ENCODE data around the gene PEX7. TPM values are rescaled to one million over a fixed set of nuclear protein-coding genes. Genes with fewer than 3 reads are reported as not detected.
"Not testable (repeated sequence)": the region's sequence is repeated elsewhere in the genome, so short reads cannot be mapped to it uniquely, and the experiment has no call there.

The PEX7 gene
- polyA plus RNA-seq, 3 donors from 2014 or later: 2.2 to 3.9 (median 2.9) TPM

DNA sequence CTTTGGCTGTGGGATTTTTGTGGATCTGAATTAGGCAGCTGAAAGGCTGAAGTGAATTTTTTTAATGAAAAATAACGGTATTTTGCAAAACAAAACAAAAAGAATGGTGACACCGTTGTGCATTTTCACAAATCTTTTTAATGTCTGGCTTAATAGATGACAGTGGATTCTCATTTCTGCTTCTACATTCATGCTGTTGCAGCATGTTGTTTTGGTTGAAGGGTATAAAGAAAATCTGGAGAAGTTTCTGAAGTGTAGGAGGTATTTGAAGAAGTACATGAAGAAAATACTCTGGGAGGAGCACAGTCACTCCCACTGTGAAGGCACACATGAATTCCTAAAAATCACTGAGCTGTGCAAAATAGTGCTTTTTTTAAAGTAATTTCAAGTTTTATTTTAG, 27.0 kb upstream of the PEX7 start:
- H3K4me1 Mint-ChIP-seq: peaks cover 15 to 19% of the 10 kb centered on the region in 2 donors

DNA sequence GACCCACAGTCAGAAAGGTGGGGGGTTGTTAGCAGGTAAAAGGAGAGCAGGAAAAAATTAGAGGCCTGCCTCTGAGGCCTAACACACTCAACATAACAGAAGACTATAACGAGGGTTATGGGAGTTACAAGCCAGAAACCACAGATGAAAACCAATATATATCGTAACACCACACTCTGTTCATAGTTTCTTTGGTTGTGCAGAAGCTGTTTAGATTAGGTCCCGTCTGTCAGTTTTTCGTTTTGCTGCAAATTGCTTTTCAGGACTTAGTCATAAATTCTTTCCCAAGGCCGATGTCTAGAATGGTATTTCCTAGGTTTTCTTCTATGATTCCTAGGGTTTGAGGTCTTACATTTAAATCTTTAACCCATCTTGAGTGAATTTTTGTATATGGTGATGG, 26.4 kb upstream of the PEX7 start:
- H3K27me3 Mint-ChIP-seq (ENCODE audit: low read depth in 3 of 3): peaks cover 2 to 11% (median 2%) of the 10 kb centered on the region in 3 donors
- no peak overlapping the region for H3K27ac Mint-ChIP-seq

More for the DNA sequence above, 27.0 kb upstream of the PEX7 start:
- peaks cover 0 to 2% (median 0%) of the 10 kb centered on the region in 3 donors for H3K36me3 Mint-ChIP-seq
- no peak for DNase-seq
- H3K27me3 Mint-ChIP-seq (ENCODE audit: low read depth in 3 of 3): peaks cover 2 to 8% (median 2%) of the 10 kb centered on the region in 3 donors
- H3K27ac Mint-ChIP-seq: peak overlapping the region in 1 of 6 donors; percentile 7
- no peaks in the 10 kb centered on the region for H3K9me3 Mint-ChIP-seq
- H3K4me3 Mint-ChIP-seq: no peak overlapping the region

DNA sequence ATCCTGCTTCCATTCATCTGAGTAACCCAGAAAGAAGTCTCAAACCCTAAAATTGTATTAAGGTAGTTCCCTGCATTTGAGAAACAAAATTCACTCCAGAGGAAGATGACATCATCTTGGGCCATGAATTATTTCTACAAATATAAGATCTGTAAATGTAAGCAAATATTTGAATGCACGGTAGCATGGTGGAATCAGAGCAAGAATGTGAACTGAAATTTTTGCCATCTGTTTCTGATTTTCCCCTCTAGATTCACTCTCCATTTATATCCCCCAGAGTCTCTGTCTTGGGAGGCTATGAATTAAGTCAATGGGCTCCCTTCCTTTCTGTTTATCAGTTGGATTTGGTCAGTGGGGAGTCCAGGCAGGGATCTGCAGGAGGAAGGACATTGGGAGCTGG, 24.3 kb upstream of the PEX7 start:
- no peak for DNase-seq
- Mint-ChIP-seq H3K36me3 (peaks cover 0 to 2% (median 0%) of the 10 kb centered on the region in 3 donors), H3K9me3 (no peaks in the 10 kb centered on the region), H3K4me3 (no peak overlapping the region), H3K27ac (no peak overlapping the region), H3K4me1 (peaks cover 5 to 6% of the 10 kb centered on the region in 2 donors), H3K27me3 (ENCODE audit: low read depth in 3 of 3) (peaks cover 0 to 14% (median 2%) of the 10 kb centered on the region in 3 donors)

More for the DNA sequence above, 26.4 kb upstream of the PEX7 start:
- Mint-ChIP-seq H3K9me3 (no peaks in the 10 kb centered on the region), H3K36me3 (peaks cover 0 to 2% (median 0%) of the 10 kb centered on the region in 3 donors), H3K4me3 (no peak overlapping the region), H3K4me1 (peaks cover 10 to 13% of the 10 kb centered on the region in 2 donors)
- DNase-seq: no peak

DNA sequence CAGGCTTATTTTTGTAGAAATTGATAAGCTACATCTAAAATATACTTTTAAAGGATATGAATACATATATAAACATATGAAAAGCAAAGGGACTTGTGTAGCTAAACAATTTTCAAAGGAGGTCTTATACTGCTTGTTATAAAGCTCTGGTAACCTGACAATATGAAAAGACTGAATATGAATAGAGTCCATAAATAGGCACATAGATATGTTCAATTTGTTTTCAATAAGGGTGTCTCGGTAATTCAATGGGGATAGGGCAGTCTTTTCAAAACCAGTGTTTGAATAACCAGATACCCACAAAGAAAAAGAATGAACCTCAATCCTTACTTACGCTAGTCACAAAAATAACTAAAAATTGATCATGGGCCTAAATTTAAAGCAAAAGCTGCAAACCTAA, 20.8 kb upstream of the PEX7 start:
- no peak overlapping the region for H3K27ac Mint-ChIP-seq
- H3K27me3 Mint-ChIP-seq (ENCODE audit: low read depth in 3 of 3): peaks cover 0 to 14% (median 2%) of the 10 kb centered on the region in 3 donors
- H3K4me1 Mint-ChIP-seq: no peaks in the 10 kb centered on the region
- H3K36me3 Mint-ChIP-seq: peaks cover 0 to 2% (median 0%) of the 10 kb centered on the region in 3 donors
- no peaks in the 10 kb centered on the region for H3K9me3 Mint-ChIP-seq
- no peak overlapping the region for H3K4me3 Mint-ChIP-seq
- no peak for DNase-seq

DNA sequence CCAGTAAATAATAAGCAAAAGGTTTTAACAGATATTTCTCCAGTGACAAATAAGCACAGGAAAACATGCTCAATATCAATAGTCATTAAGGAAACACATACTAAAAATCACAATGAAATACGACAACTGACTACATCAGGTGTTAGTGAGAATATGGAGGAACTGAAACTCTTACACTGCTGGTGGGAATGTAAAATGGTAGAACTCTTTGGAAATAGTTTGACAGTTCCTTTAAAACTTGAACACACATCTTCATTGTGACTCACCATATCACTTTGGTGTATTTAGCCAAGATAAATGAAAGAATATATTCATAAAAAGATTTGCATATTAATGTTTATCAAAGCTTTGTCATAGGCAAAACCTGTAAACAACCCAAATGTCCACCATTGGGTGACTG, 18.8 kb upstream of the PEX7 start:
- H3K9me3 Mint-ChIP-seq: no peaks in the 10 kb centered on the region
- H3K4me3 Mint-ChIP-seq: no peak overlapping the region
- DNase-seq: no peak

DNA sequence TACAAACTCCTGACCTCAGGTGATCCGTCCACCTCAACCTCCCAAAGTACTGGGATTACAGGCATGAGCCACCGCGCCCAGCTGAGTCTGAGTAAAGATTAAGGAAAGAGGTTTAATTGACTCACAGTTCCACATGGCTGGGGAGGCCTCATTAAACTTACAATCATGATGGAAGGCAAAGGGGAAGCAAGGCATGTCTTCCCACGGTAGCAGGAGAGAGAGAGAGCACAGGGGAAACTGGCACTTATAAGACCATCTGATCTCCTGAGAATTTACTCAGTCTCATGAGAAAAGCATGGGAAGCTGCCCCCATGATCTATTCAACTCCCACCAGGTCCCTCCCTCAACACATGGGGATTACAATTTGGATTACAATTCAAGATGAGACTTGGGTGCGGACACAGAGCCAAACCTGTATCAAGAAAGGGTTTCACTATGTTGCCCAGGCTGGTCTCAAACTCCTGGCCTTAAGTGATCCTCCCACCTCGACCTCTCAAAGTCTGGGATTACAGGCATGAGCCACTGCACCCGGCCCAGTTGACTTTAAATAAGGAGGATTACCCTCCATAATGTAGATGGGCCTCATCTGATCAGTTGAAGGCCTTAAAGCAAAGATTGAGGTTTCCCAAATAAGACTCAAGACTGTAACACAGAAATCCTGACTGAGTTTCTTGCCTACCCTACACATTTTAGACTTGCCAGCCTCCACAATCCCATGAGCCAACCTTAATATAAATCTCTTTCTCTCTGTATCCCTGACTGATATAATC, 13.1 kb upstream of the PEX7 start:
- H3K36me3 Mint-ChIP-seq: no peaks in the 10 kb centered on the region
- H3K4me1 Mint-ChIP-seq: no peaks in the 10 kb centered on the region
- no peak for DNase-seq
- H3K27ac Mint-ChIP-seq: no peak overlapping the region
- peaks cover 0 to 1% (median 0%) of the 10 kb centered on the region in 3 donors for H3K27me3 Mint-ChIP-seq (ENCODE audit: low read depth in 3 of 3)
- H3K4me3 Mint-ChIP-seq: no peak overlapping the region
- H3K9me3 Mint-ChIP-seq: no peaks in the 10 kb centered on the region

More for the DNA sequence above, 18.8 kb upstream of the PEX7 start:
- H3K36me3 Mint-ChIP-seq: no peaks in the 10 kb centered on the region
- H3K27me3 Mint-ChIP-seq (ENCODE audit: low read depth in 3 of 3): peaks cover 0 to 11% (median 2%) of the 10 kb centered on the region in 3 donors
- no peaks in the 10 kb centered on the region for H3K4me1 Mint-ChIP-seq
- no peak overlapping the region for H3K27ac Mint-ChIP-seq

DNA sequence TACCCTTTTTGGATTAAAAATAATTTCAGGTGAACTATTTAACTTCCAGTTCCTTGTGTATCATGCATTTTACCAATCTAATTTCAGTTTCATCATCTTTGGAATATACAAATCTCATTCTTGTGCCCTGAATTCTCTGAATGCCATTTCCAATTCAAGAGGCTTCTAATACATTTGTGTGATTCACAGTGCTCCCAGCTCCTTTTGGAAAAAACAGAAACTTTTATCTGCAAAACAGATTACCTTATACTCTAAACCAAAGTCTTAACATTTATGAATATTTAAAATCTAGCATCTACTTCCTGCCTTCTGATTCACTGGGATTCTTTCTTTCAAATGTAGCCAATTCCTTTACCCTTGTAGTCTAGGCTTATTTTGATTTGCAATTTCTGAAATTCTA, 11.1 kb upstream of the PEX7 start:
- Mint-ChIP-seq H3K4me1 (peaks cover 0 to 1% of the 10 kb centered on the region in 2 donors), H3K4me3 (no peak overlapping the region), H3K36me3 (no peaks in the 10 kb centered on the region), H3K9me3 (no peaks in the 10 kb centered on the region), H3K27ac (no peak overlapping the region), H3K27me3 (ENCODE audit: low read depth in 3 of 3) (peaks cover 0 to 1% (median 0%) of the 10 kb centered on the region in 3 donors)
- DNase-seq: no peak

DNA sequence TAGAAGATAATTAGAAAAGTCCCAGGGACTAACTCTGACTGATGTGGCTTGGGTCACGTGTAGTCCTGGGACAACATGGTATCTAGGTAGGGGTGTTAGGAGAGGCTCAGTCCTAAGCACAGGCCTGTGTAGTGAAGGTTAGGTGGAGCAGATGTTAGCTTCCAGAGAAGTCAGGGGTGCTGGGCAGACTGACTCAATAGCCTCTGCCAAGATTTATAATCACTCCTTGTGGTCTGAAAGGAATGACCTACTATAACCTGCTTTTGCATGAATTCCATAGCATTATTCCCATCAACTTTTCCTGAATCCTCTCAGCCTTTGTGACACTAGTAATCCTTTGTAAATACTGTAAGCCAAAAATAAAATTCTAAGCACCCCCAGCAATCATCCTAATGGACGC, 10.2 kb upstream of the PEX7 start:
- Mint-ChIP-seq H3K27me3 (ENCODE audit: low read depth in 3 of 3) (peaks cover 0 to 4% (median 2%) of the 10 kb centered on the region in 3 donors), H3K9me3 (no peaks in the 10 kb centered on the region), H3K36me3 (no peaks in the 10 kb centered on the region), H3K27ac (no peak overlapping the region), H3K4me3 (no peak overlapping the region), H3K4me1 (peaks cover 0 to 1% of the 10 kb centered on the region in 2 donors)
- DNase-seq: no peak

DNA sequence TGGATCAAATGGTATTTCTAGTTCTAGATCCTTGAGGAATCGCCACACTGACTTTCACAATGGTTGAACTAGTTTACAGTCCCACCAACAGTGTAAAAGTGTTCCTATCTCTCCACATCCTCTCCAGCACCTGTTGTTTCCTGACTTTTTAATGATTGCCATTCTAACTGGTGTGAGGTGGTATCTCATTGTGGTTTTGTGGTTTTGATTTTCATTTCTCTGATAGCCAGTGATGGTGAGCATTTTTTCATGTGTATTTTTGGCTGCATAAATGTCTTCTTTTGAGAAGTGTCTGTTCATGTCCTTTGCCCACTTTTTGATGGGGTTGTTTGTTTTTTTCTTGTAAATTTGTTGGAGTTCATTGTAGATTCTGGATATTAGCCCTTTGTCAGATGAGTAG, 6.8 kb upstream of the PEX7 start:
- not testable (repeated sequence) for H3K27ac Mint-ChIP-seq; H3K27me3 Mint-ChIP-seq (ENCODE audit: low read depth in 3 of 3); H3K4me3 Mint-ChIP-seq; H3K36me3 Mint-ChIP-seq; DNase-seq; H3K9me3 Mint-ChIP-seq; H3K4me1 Mint-ChIP-seq

DNA sequence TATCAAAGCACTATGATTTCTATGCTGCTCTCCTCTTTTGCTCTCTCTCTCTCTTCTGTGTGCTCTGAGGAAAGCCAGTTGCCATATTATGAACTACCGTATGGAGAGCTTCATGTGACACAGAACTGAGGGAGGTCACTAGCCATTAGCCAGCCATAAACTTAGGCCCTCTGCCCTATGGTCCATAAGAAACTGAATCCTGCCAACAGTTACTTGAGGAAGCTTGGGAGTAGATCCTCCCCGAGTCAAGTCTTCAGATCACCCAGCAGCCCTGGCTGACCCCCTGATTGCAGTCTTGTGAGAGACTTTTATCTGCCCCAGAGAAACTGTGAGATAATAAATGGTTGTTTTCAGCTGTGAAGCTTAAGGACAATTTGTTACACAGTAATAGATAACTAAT, 5.7 kb upstream of the PEX7 start:
- H3K27ac Mint-ChIP-seq: no peak overlapping the region
- no peak overlapping the region for H3K4me3 Mint-ChIP-seq
- peaks cover 0 to 8% (median 6%) of the 10 kb centered on the region in 3 donors for H3K27me3 Mint-ChIP-seq (ENCODE audit: low read depth in 3 of 3)
- H3K9me3 Mint-ChIP-seq: no peaks in the 10 kb centered on the region
- no peaks in the 10 kb centered on the region for H3K36me3 Mint-ChIP-seq
- DNase-seq: no peak
- peaks cover 1 to 6% of the 10 kb centered on the region in 2 donors for H3K4me1 Mint-ChIP-seq

DNA sequence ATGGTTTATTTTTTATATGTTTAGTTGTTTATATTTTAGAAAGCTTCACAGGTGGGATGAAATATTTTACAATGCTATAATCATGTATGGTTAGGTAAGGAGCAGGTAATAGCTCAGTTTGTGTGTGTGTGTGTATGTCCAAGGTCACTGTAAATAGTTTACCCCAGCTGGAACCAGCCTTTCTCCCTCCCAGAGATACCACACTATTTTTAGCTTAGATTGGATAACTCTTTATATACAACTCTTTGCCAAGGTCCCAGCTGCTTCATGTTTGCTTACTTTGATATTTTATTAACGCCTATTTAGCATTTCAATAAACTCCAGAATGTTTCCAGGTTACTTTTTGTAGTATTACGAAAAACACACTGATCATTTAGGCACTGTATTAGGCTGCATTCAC, 1.8 kb upstream of the PEX7 start:
- no peak for DNase-seq
- peaks cover 0 to 4% (median 3%) of the 10 kb centered on the region in 3 donors for H3K36me3 Mint-ChIP-seq
- no peaks in the 10 kb centered on the region for H3K9me3 Mint-ChIP-seq
- H3K27ac Mint-ChIP-seq: no peak overlapping the region
- peak overlapping the region in 2 of 5 donors; percentile 3 to 56 for H3K4me3 Mint-ChIP-seq
- H3K27me3 Mint-ChIP-seq (ENCODE audit: low read depth in 3 of 3): peaks cover 0 to 11% (median 8%) of the 10 kb centered on the region in 3 donors
- peaks cover 12 to 22% of the 10 kb centered on the region in 2 donors for H3K4me1 Mint-ChIP-seq

DNA sequence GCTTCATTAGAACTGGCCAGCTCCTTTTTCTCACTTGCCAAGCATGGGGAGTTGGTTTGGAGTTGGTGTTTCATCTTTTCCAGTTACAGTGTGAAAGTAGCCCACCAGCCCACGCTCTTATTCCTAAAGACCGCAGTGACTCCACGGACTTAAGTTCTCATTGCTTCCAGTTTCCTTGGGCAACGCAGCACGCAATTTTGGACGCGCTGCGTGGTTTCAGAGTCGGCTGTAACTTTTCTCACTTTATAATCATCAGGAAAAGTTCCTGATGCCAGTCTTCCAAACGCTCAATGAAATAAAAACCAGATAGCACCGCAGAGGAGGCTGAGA, 381 bp upstream of the PEX7 start:
- Mint-ChIP-seq H3K27ac (peak overlapping the region; percentile 89 to 97 (median 93)), H3K4me1 (peaks cover 11 to 22% of the 10 kb centered on the region in 2 donors), H3K27me3 (ENCODE audit: low read depth in 3 of 3) (peaks cover 0 to 8% (median 8%) of the 10 kb centered on the region in 3 donors), H3K9me3 (no peaks in the 10 kb centered on the region), H3K4me3 (peak overlapping the region; percentile 88 to 97 (median 93)), H3K36me3 (peaks cover 4 to 11% (median 11%) of the 10 kb centered on the region in 3 donors)
- DNase-seq: no peak

DNA sequence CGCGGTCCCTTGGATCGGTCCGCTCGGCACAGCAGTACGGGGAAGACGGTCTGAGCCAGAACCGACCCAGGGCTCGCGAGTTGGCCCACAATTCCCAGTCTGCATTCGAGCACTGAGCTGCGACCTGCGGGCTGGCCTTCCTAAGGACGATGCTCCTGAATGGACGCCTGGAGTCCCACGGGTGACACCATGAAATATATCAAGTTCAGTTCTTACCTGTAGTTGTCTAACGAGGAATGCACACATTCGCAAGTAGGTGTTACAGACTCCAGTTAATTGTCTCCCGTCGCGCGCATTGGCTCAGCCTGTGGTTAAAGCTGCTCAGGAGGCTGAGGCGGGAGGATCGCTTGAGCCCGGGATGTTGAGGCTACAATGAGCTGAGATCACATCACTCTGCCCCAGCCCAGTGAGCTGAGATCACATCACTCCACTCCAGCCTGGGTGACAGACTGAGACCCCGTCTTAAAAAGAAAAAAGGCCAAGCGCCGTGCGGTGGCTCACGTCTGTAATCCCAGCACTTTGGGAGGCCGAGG, 802 bp downstream of the PEX7 start:
- DNase-seq: no peak
- H3K4me3 Mint-ChIP-seq: peak overlapping the region; percentile 88 to 91 (median 90)

DNA sequence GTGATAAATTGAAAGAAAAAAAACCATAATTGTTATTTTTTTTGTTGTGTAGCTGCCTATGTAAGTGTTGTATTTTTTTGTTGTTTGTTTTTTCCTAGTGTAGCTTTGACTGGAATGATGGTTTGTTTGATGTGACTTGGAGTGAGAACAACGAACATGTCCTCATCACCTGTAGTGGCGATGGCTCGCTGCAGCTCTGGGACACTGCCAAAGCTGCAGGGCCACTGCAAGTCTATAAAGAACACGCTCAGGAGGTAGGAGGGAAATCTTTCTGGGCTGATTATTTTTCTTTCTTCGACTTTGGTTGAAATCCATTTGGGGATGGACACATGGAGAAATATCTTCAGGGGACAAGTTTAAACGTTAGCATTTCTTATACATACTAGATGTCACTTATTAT, 3.8 kb downstream of the PEX7 start:
- Mint-ChIP-seq H3K4me1 (peaks cover 11 to 21% of the 10 kb centered on the region in 2 donors), H3K4me3 (no peak overlapping the region), H3K27me3 (ENCODE audit: low read depth in 3 of 3) (peaks cover 0 to 7% (median 0%) of the 10 kb centered on the region in 3 donors), H3K36me3 (peaks cover 14 to 34% (median 19%) of the 10 kb centered on the region in 3 donors), H3K27ac (no peak overlapping the region), H3K9me3 (peaks cover 2 to 5% (median 3%) of the 10 kb centered on the region in 6 donors)
- DNase-seq: no peak

More for the DNA sequence above, 802 bp downstream of the PEX7 start:
- H3K27me3 Mint-ChIP-seq (ENCODE audit: low read depth in 3 of 3): peaks cover 0 to 8% (median 0%) of the 10 kb centered on the region in 3 donors
- H3K4me1 Mint-ChIP-seq: peaks cover 11 to 22% of the 10 kb centered on the region in 2 donors
- peaks cover 5 to 11% (median 11%) of the 10 kb centered on the region in 3 donors for H3K36me3 Mint-ChIP-seq
- H3K9me3 Mint-ChIP-seq: no peaks in the 10 kb centered on the region
- peak overlapping the region; percentile 88 to 92 (median 90) for H3K27ac Mint-ChIP-seq

All from immature natural killer cell (primary cell).